Gastroesophageal sphincter (tissue), 4 donors: ENCODE measurements around the gene FBXW11. TPM values are rescaled to one million over a fixed set of nuclear protein-coding genes. Genes with fewer than 3 reads are reported as not detected.
"Not testable (repeated sequence)": the region's sequence is repeated elsewhere in the genome, so short reads cannot be mapped to it uniquely, and the experiment has no call there.

Experiments used
- ATAC-seq: fragments of 150-250 bp; one replicate; pipeline ENCODE4 v1.9.1; 2016; ENCODE audit warnings: mild to moderate bottlenecking, moderate library complexity
- H3K27ac ChIP-seq, 4 donors: fragments of 200-600 bp; sonication (generic) in 3 of 4; 1 replicate in 3 of 4; 2 replicates in 1 of 4; pipeline ENCODE4 v1.5.1; 2016 to 2019
- H3K27me3 ChIP-seq: fragments of 200-600 bp; sonication (generic); one replicate; pipeline ENCODE4 v1.5.1; 2019
- H3K36me3 ChIP-seq, 2 donors: fragments of 200-600 bp; sonication (generic); one replicate each; pipeline ENCODE4 v1.5.1; 2019; ENCODE audit warnings: control low read depth in 1 of 2
- H3K4me1 ChIP-seq, 3 donors: fragments of 200-600 bp; sonication (generic); 1 replicate in 2 of 3; 2 replicates in 1 of 3; pipeline ENCODE4 v1.5.1; 2016 to 2019; ENCODE audit warnings: control low read depth in 2 of 3
- H3K4me3 ChIP-seq, 2 donors: fragments of 200-600 bp; sonication (generic); one replicate each; pipeline ENCODE4 v1.5.1; 2019; ENCODE audit warnings: mild to moderate bottlenecking in 1 of 2, moderate library complexity in 1 of 2
- H3K9me3 ChIP-seq, 3 donors: fragments of 200-600 bp; sonication (generic); one replicate each; pipeline ENCODE4 v1.5.1; 2017 to 2019; ENCODE audit warnings: control low read depth in 2 of 3
- CTCF ChIP-seq, 4 experiments: fragments of 200-600 bp in 2 of 4; fragments of 450-650 bp in 2 of 4; sonication (generic) in 1 of 4; IDR thresholded peaks; one replicate each; pipeline ENCODE4 v1.5.1; 2017 to 2019; ENCODE audit warnings: antibody characterized with exemption in 4 of 4, mild to moderate bottlenecking in 2 of 4, moderate library complexity in 2 of 4
- EP300 ChIP-seq: sonication (generic); formaldehyde crosslinking; IDR thresholded peaks from one replicate; pipeline ENCODE4 v1.6.1; 2017; ENCODE audit warnings: antibody characterized with exemption, mild to moderate bottlenecking
- POLR2A ChIP-seq, 2 donors: fragments of 450-650 bp; IDR thresholded peaks; one replicate each; pipeline ENCODE4 v1.6.1; 2017; ENCODE audit warnings: antibody characterized with exemption in 2 of 2, mild to moderate bottlenecking in 2 of 2, moderate library complexity in 1 of 2
- POLR2AphosphoS5 ChIP-seq: sonication (generic); formaldehyde crosslinking; IDR thresholded peaks from one replicate; pipeline ENCODE4 v1.6.1; 2017; ENCODE audit warnings: antibody characterized with exemption
- WGBS, 2 donors: methylation state at CpG; one replicate each; pipeline ENCODE4 v1.1.5; 2018; ENCODE audit warnings: low coverage in 1 of 2; 5-methylcytosine and 5-hydroxymethylcytosine counted together
- total RNA-seq, 4 donors: library from RNA; depleted of rRNA; stranded (reverse); fragments of >200 nt; gene quantifications; one replicate each; pipeline ENCODE4 v1.1.0, GENCODE V29; 2016

The FBXW11 gene
- total RNA-seq, 4 donors from 2014 or later: 64.3 to 88.3 (median 76.3) TPM

GRCh38 chr5:172029876-172030275 lies 23.4 kb upstream of the FBXW11 start:
- no peaks in the 10 kb centered on the region for H3K27me3 ChIP-seq
- no peaks in the 10 kb centered on the region for H3K4me1 ChIP-seq
- H3K27ac ChIP-seq: no peak overlapping the region
- no peak for TF ChIP-seq CTCF (IDR thresholded peaks at IDR 0.05)
- no peak for TF ChIP-seq POLR2AphosphoS5
- TF ChIP-seq EP300: no peak
- TF ChIP-seq POLR2A (IDR thresholded peaks at IDR 0.05): no peak
- H3K9me3 ChIP-seq: no peaks in the 10 kb centered on the region
- no peak for ATAC-seq
- H3K4me3 ChIP-seq: no peak overlapping the region
- no peaks in the 10 kb centered on the region for H3K36me3 ChIP-seq

- Histone ChIP-seq H3K27ac (no peak overlapping the region), H3K4me3 (no peak overlapping the region), H3K27me3 (no peaks in the 10 kb centered on the region), H3K9me3 (no peaks in the 10 kb centered on the region), H3K4me1 (no peaks in the 10 kb centered on the region), H3K36me3 (no peaks in the 10 kb centered on the region)
- TF ChIP-seq POLR2A (IDR thresholded peaks at IDR 0.05) (no peak), EP300 (no peak), POLR2AphosphoS5 (no peak), CTCF (IDR thresholded peaks at IDR 0.05) (no peak)
- no peak for ATAC-seq
- 66 to 73% methylated on average over 4 of the region's 4 CpGs for WGBS, 2 donors
These were observed 21.7 kb upstream of the FBXW11 start for GRCh38 chr5:172028167-172028566.

GRCh38 chr5:172020110-172020786 lies 13.8 kb upstream of the FBXW11 start:
- H3K36me3 ChIP-seq, H3K9me3 ChIP-seq, H3K4me3 ChIP-seq, ATAC-seq, H3K4me1 ChIP-seq, H3K27ac ChIP-seq, H3K27me3 ChIP-seq: not testable (repeated sequence)
- WGBS, 2 donors: 75 to 81% methylated on average over 4 to 10 of the region's 10 CpGs

- TF ChIP-seq CTCF (IDR thresholded peaks at IDR 0.05) (no peak), POLR2A (IDR thresholded peaks at IDR 0.05) (no peak), EP300 (no peak), POLR2AphosphoS5 (no peak)
- ATAC-seq: no peak
- Histone ChIP-seq H3K4me1 (no peaks in the 10 kb centered on the region), H3K4me3 (no peak overlapping the region), H3K36me3 (no peaks in the 10 kb centered on the region), H3K27me3 (no peaks in the 10 kb centered on the region), H3K27ac (no peak overlapping the region), H3K9me3 (no peaks in the 10 kb centered on the region)
- 85 to 100% methylated on average over 2 to 4 of the region's 4 CpGs for WGBS, 2 donors
These were observed 8.9 kb upstream of the FBXW11 start for GRCh38 chr5:172015346-172015745.

GRCh38 chr5:172010278-172010677 lies 3.8 kb upstream of the FBXW11 start:
- Histone ChIP-seq H3K27ac (no peak overlapping the region), H3K36me3 (no peaks in the 10 kb centered on the region), H3K4me1 (peaks cover 0 to 16% (median 4%) of the 10 kb centered on the region in 3 donors), H3K27me3 (no peaks in the 10 kb centered on the region), H3K4me3 (no peak overlapping the region), H3K9me3 (no peaks in the 10 kb centered on the region)
- no peak for TF ChIP-seq CTCF (IDR thresholded peaks at IDR 0.05)
- no peak for TF ChIP-seq POLR2A (IDR thresholded peaks at IDR 0.05)
- no peak for TF ChIP-seq EP300
- no peak for TF ChIP-seq POLR2AphosphoS5
- WGBS, 2 donors: 23 to 36% methylated on average over 2 of the region's 2 CpGs
- ATAC-seq: no peak
